GM12875 (cell line): ENCODE results near the gene NHERF1.

Experiments used
- H3K4me3 ChIP-seq: one replicate; pipeline ENCODE4 v1.5.1; 2011; ENCODE audit warnings: low read depth, low read length, control low read depth
- CTCF ChIP-seq: IDR thresholded peaks from 2 replicates; pipeline ENCODE4 v1.5.1; 2011; ENCODE audit warnings: low read depth, mild to moderate bottlenecking, control low read depth, inconsistent platforms, low read length, moderate library complexity, borderline replicate concordance; ENCODE audit not compliant: insufficient read depth

The NHERF1 gene

GRCh38 chr17:74785096-74785980 lies 36.9 kb downstream of the NHERF1 start:
- TF ChIP-seq CTCF: no peak

GRCh38 chr17:74785981-74786360 lies 37.5 kb downstream of the NHERF1 start:
- TF ChIP-seq CTCF: no peak
- no peak overlapping the region for H3K4me3 ChIP-seq

More at GRCh38 chr17:74785096-74785980, 36.9 kb downstream of the NHERF1 start:
- H3K4me3 ChIP-seq: no peak overlapping the region

- H3K4me3 ChIP-seq: no peak overlapping the region
- no peak for TF ChIP-seq CTCF
Observed at GRCh38 chr17:74786431-74787055, 38.1 kb downstream of the NHERF1 start.

- no peak for TF ChIP-seq CTCF
- H3K4me3 ChIP-seq: no peak overlapping the region
Observed at GRCh38 chr17:74790161-74791058, 42.0 kb downstream of the NHERF1 start.

- no peak overlapping the region for H3K4me3 ChIP-seq
- no peak for TF ChIP-seq CTCF
Observed at GRCh38 chr17:74792586-74793105, 44.2 kb downstream of the NHERF1 start.

- no peak overlapping the region for H3K4me3 ChIP-seq
- TF ChIP-seq CTCF: no peak
Observed at GRCh38 chr17:74795327-74796020, 47.0 kb downstream of the NHERF1 start.
